WTC11 (cell line): ENCODE results near the gene RASA1.

Source experiments
- CBFB ChIP-seq: sonication (generic); formaldehyde crosslinking; IDR thresholded peaks from 2 replicates; pipeline ENCODE4 v1.8.1; 2022; ENCODE audit warnings: mild to moderate bottlenecking, low read depth, missing genetic modification reagents
- ESRRA ChIP-seq: sonication (generic); formaldehyde crosslinking; IDR thresholded peaks from 2 replicates; pipeline ENCODE4 v1.8.1; 2022; ENCODE audit warnings: mild to moderate bottlenecking, missing genetic modification reagents, borderline replicate concordance
- IRF2 ChIP-seq: sonication (generic); formaldehyde crosslinking; IDR thresholded peaks from 2 replicates; pipeline ENCODE4 v1.8.0; 2022; ENCODE audit warnings: low read depth, missing genetic modification reagents, borderline replicate concordance
- JUN ChIP-seq: sonication (generic); formaldehyde crosslinking; IDR thresholded peaks from 2 replicates; pipeline ENCODE4 v1.8.0; 2023; ENCODE audit warnings: mild to moderate bottlenecking, missing genetic modification reagents
- NFYB ChIP-seq: sonication (generic); formaldehyde crosslinking; conservative IDR thresholded peaks from 2 replicates; pipeline ENCODE4 v1.8.0; 2022; ENCODE audit warnings: low read depth, missing genetic modification reagents
- RELA ChIP-seq: sonication (generic); formaldehyde crosslinking; IDR thresholded peaks from 2 replicates; pipeline ENCODE4 v1.8.1; 2022; ENCODE audit warnings: missing genetic modification reagents, mild to moderate bottlenecking, borderline replicate concordance
- ZBTB43 ChIP-seq: sonication (generic); formaldehyde crosslinking; IDR thresholded peaks from 2 replicates; pipeline ENCODE4 v1.8.1; 2023; ENCODE audit warnings: mild to moderate bottlenecking, missing genetic modification reagents
- TF ChIP-seq, protein P1 (sequence below): fragments of 200-600 bp; IDR thresholded peaks from 2 replicates; pipeline ENCODE4 v1.8.0; 2022; ENCODE audit warnings: antibody characterized with exemption
- TF ChIP-seq, protein P2 (sequence below): sonication (generic); formaldehyde crosslinking; IDR thresholded peaks from 2 replicates; pipeline ENCODE4 v1.8.0; 2022; ENCODE audit warnings: mild to moderate bottlenecking, missing genetic modification reagents
- TF ChIP-seq, protein P3 (sequence below): sonication (generic); formaldehyde crosslinking; IDR thresholded peaks from 2 replicates; pipeline ENCODE4 v1.8.0; 2022; ENCODE audit warnings: mild to moderate bottlenecking, missing genetic modification reagents

GRCh38 chr5:87398981-87399614 lies 131.4 kb downstream of the RASA1 start:
- TF ChIP-seq, protein P1, sequence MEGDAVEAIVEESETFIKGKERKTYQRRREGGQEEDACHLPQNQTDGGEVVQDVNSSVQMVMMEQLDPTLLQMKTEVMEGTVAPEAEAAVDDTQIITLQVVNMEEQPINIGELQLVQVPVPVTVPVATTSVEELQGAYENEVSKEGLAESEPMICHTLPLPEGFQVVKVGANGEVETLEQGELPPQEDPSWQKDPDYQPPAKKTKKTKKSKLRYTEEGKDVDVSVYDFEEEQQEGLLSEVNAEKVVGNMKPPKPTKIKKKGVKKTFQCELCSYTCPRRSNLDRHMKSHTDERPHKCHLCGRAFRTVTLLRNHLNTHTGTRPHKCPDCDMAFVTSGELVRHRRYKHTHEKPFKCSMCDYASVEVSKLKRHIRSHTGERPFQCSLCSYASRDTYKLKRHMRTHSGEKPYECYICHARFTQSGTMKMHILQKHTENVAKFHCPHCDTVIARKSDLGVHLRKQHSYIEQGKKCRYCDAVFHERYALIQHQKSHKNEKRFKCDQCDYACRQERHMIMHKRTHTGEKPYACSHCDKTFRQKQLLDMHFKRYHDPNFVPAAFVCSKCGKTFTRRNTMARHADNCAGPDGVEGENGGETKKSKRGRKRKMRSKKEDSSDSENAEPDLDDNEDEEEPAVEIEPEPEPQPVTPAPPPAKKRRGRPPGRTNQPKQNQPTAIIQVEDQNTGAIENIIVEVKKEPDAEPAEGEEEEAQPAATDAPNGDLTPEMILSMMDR, result no peak
- TF ChIP-seq, protein P2, sequence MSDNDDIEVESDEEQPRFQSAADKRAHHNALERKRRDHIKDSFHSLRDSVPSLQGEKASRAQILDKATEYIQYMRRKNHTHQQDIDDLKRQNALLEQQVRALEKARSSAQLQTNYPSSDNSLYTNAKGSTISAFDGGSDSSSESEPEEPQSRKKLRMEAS (CRISPR knock-in tag), result no peak
- TF ChIP-seq, protein P3, sequence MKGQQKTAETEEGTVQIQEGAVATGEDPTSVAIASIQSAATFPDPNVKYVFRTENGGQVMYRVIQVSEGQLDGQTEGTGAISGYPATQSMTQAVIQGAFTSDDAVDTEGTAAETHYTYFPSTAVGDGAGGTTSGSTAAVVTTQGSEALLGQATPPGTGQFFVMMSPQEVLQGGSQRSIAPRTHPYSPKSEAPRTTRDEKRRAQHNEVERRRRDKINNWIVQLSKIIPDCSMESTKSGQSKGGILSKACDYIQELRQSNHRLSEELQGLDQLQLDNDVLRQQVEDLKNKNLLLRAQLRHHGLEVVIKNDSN (CRISPR knock-in tag), result no peak
- TF ChIP-seq NFYB (CRISPR knock-in tag) (no peak), IRF2 (CRISPR knock-in tag) (no peak), ESRRA (CRISPR knock-in tag) (no peak), CBFB (CRISPR knock-in tag) (no peak), ZBTB43 (CRISPR knock-in tag) (no peak), RELA (no peak), JUN (CRISPR knock-in tag) (no peak)
